Right lobe of liver (tissue), 6 donors: ENCODE measurements around the gene TMEM207. TPM values are rescaled to one million over a fixed set of nuclear protein-coding genes. Genes with fewer than 3 reads are reported as not detected.

ENCODE experiments used
- ATAC-seq, 4 donors: fragments of 200-7000 bp; cut with Tn5 transposase; one replicate each; pipeline ENCODE4 v1.9.1; 2020; ENCODE audit warnings: mild to moderate bottlenecking in 4 of 4, moderate library complexity in 4 of 4
- DNase-seq, 3 donors: peaks; one replicate each; pipeline ENCODE4 v3.0.0-alpha.2; 2020
- H3K27ac ChIP-seq, 3 donors: fragments of 200-600 bp; one replicate each; pipeline ENCODE4 v1.8.0; 2022
- H3K27me3 ChIP-seq, 2 donors: fragments of 200-600 bp; one replicate each; pipeline ENCODE4 v1.8.0; 2022
- H3K36me3 ChIP-seq, 4 donors: fragments of 200-600 bp; sonication (generic) in 1 of 4; one replicate each; pipeline versions ENCODE4 v1.5.1 to v1.8.0; 2017 to 2022; ENCODE audit warnings: control low read depth in 1 of 4
- H3K4me1 ChIP-seq, 4 donors: fragments of 200-600 bp; sonication (generic) in 1 of 4; one replicate each; pipeline versions ENCODE4 v1.5.1 to v1.8.0; 2017 to 2022; ENCODE audit warnings: control low read depth in 1 of 4
- H3K4me3 ChIP-seq, 3 donors: fragments of 200-600 bp; one replicate each; pipeline ENCODE4 v1.8.0; 2022
- H3K9me3 ChIP-seq, 4 donors: fragments of 200-600 bp; sonication (generic) in 1 of 4; one replicate each; pipeline versions ENCODE4 v1.5.1 to v1.8.0; 2017 to 2022; ENCODE audit warnings: control low read depth in 1 of 4
- CTCF ChIP-seq, 4 donors: fragments of 200-600 bp in 3 of 4; fragments of 450-650 bp in 1 of 4; IDR thresholded peaks; one replicate each; pipeline versions ENCODE4 v1.5.1 to v1.8.0; 2016 to 2022; ENCODE audit warnings: antibody characterized with exemption in 4 of 4, mild to moderate bottlenecking in 2 of 4
- POLR2A ChIP-seq: fragments of 450-650 bp; IDR thresholded peaks from one replicate; pipeline ENCODE4 v1.6.1; 2017; ENCODE audit warnings: antibody characterized with exemption, mild to moderate bottlenecking
- WGBS: methylation state at CpG from one replicate; pipeline ENCODE4 v1.1.6; 2018; ENCODE audit warnings: low coverage, low lambda C conversion rate; ENCODE audit not compliant: insufficient coverage; ENCODE audit errors: missing lambda C conversion rate; 5-methylcytosine and 5-hydroxymethylcytosine counted together
- intact Hi-C, 2 donors: fragments of 100-400 bp; cut with DNase I; formaldehyde crosslinking; loops; one replicate each; pipeline versions ENCODE4 v1.11.2 to v1.14.1; 2022
- total RNA-seq, 6 experiments: library from RNA; depleted of rRNA in 2 of 6; stranded (reverse); fragments of >200 nt in 2 of 6; fragmentation: NEBNext Ultra II Directional in 3 of 6; extraction: Animal tissue kit (Norgen Biotek cat#: 25700) in 3 of 6; gene quantifications; one replicate each; pipeline versions ENCODE4 v1.1.0 to v1.2.4, GENCODE V29; 2016 to 2023
- donor health status: DM: no; HTN: yes; CAD: no.
- donor health status: DM: no; HTN: no; CAD: no.
- donor health status: DM: no; HTN: no; CAD: no.
- donor health status: DM: no; HTN: yes; CAD: no.
- donor health status: DM: no; HTN: yes; CAD: no.

The TMEM207 gene
- total RNA-seq, 6 experiments from 2014 or later = not detected

- no peak for TF ChIP-seq CTCF (IDR thresholded peaks at IDR 0.05)
- TF ChIP-seq POLR2A = no peak
- no peak for ATAC-seq
- Histone ChIP-seq H3K27ac (no peak overlapping the region), H3K4me1 (no peaks in the 10 kb centered on the region), H3K9me3 (no peaks in the 10 kb centered on the region), H3K36me3 (no peaks in the 10 kb centered on the region), H3K27me3 (no peaks in the 10 kb centered on the region), H3K4me3 (no peak overlapping the region)
- 39% methylated on average over 2 of the region's 2 CpGs for WGBS
- intact Hi-C loops = no loop called here
- no peak for DNase-seq
Observed at GRCh38 chr3:190424108-190424477, 25.6 kb downstream of the TMEM207 start.

- H3K4me1 ChIP-seq = no peaks in the 10 kb centered on the region
- TF ChIP-seq CTCF (IDR thresholded peaks at IDR 0.05) = no peak
- no peak for TF ChIP-seq POLR2A
- H3K36me3 ChIP-seq = no peaks in the 10 kb centered on the region
- intact Hi-C loops = no loop called here
- ATAC-seq (no peak), DNase-seq (no peak)
- WGBS = 100% methylated on average over 1 of the region's 3 CpGs
- H3K27ac ChIP-seq = no peak overlapping the region
- H3K27me3 ChIP-seq = no peaks in the 10 kb centered on the region
- H3K9me3 ChIP-seq = no peaks in the 10 kb centered on the region
- H3K4me3 ChIP-seq = no peak overlapping the region
Observed at GRCh38 chr3:190414297-190414696, 35.4 kb downstream of the TMEM207 start.

- no peaks in the 10 kb centered on the region for H3K4me1 ChIP-seq
- no peaks in the 10 kb centered on the region for H3K36me3 ChIP-seq
- H3K9me3 ChIP-seq = no peaks in the 10 kb centered on the region
- WGBS = 87% methylated on average over 5 of the region's 8 CpGs
- no peak overlapping the region for H3K4me3 ChIP-seq
- intact Hi-C loops = no loop called here
- no peaks in the 10 kb centered on the region for H3K27me3 ChIP-seq
- DNase-seq = no peak
- no peak overlapping the region for H3K27ac ChIP-seq
- TF ChIP-seq POLR2A (no peak), CTCF (IDR thresholded peaks at IDR 0.05) (no peak)
- no peak for ATAC-seq
Observed at GRCh38 chr3:190404715-190405114, 45.0 kb downstream of the TMEM207 start.

GRCh38 chr3:190401963-190402362, 47.7 kb downstream of the TMEM207 start:
- intact Hi-C loops = no loop called here
- Histone ChIP-seq H3K27me3 (no peaks in the 10 kb centered on the region), H3K9me3 (no peaks in the 10 kb centered on the region), H3K36me3 (no peaks in the 10 kb centered on the region), H3K4me3 (no peak overlapping the region), H3K27ac (no peak overlapping the region), H3K4me1 (no peaks in the 10 kb centered on the region)
- DNase-seq = no peak
- WGBS = 43% methylated on average over 4 of the region's 4 CpGs
- TF ChIP-seq POLR2A (no peak), CTCF (IDR thresholded peaks at IDR 0.05) (no peak)
- ATAC-seq = no peak

GRCh38 chr3:190399677-190400076, 50.0 kb downstream of the TMEM207 start:
- Histone ChIP-seq H3K4me1 (no peaks in the 10 kb centered on the region), H3K4me3 (no peak overlapping the region), H3K27ac (no peak overlapping the region), H3K36me3 (no peaks in the 10 kb centered on the region), H3K9me3 (no peaks in the 10 kb centered on the region), H3K27me3 (no peaks in the 10 kb centered on the region)
- 99% methylated on average over 8 of the region's 8 CpGs for WGBS
- DNase-seq (no peak), ATAC-seq (no peak)
- TF ChIP-seq CTCF (IDR thresholded peaks at IDR 0.05) (no peak), POLR2A (no peak)
- intact Hi-C loops = no loop called here
